GM12878 (cell line): ENCODE measurements around the gene ZNF785. TPM values are rescaled to one million over a fixed set of nuclear protein-coding genes. Genes with fewer than 3 reads are reported as not detected.

Experiments
- CBFB ChIP-seq: IDR thresholded peaks from 2 replicates; pipeline ENCODE4 v1.6.1; 2016; ENCODE audit warnings: antibody characterized with exemption, low read depth
- CREB1 ChIP-seq: IDR thresholded peaks from 2 replicates; pipeline ENCODE4 v1.6.1; 2012; ENCODE audit warnings: low read depth, mild to moderate bottlenecking, inconsistent platforms
- DPF2 ChIP-seq: fragments of 450-650 bp; IDR thresholded peaks from 2 replicates; pipeline ENCODE4 v1.6.1; 2017; ENCODE audit warnings: mild to moderate bottlenecking
- EGR1 ChIP-seq, 2 experiments: IDR thresholded peaks; 1 replicate in 1 of 2; 2 replicates in 1 of 2; pipeline ENCODE4 v1.6.1; 2011 to 2012; ENCODE audit warnings: low read depth in 2 of 2, low read length in 2 of 2, borderline replicate concordance in 1 of 2, mild to moderate bottlenecking in 1 of 2, moderate library complexity in 1 of 2
- ETV6 ChIP-seq, 2 experiments: fragments of 450-650 bp in 1 of 2; IDR thresholded peaks in 1 of 2; conservative IDR thresholded peaks in 1 of 2; 2 replicates each; pipeline ENCODE4 v1.6.1; 2014; ENCODE audit warnings: antibody characterized with exemption in 1 of 2, borderline replicate concordance in 1 of 2, low read depth in 1 of 2, mild to moderate bottlenecking in 1 of 2, moderate library complexity in 1 of 2
- FOXK2 ChIP-seq: fragments of 450-650 bp; IDR thresholded peaks from 2 replicates; pipeline ENCODE4 v1.6.1; 2017; ENCODE audit warnings: mild to moderate bottlenecking, moderate library complexity
- GATAD2B ChIP-seq: fragments of 450-650 bp; conservative IDR thresholded peaks from 2 replicates; pipeline ENCODE4 v1.6.1; 2017; ENCODE audit warnings: low read depth, mild to moderate bottlenecking, moderate library complexity
- HCFC1 ChIP-seq: fragments of 150-350 bp; IDR thresholded peaks from 2 replicates; pipeline ENCODE4 v1.6.1; 2014; ENCODE audit warnings: low read length
- KAT2A ChIP-seq: conservative IDR thresholded peaks from 2 replicates; pipeline ENCODE4 v1.6.1; 2011; ENCODE audit warnings: low read depth, low read length; ENCODE audit not compliant: control insufficient read depth
- LARP7 ChIP-seq: fragments of 450-650 bp; IDR thresholded peaks from 2 replicates; pipeline ENCODE4 v1.6.1; 2017; ENCODE audit warnings: mild to moderate bottlenecking
- MEF2A ChIP-seq: IDR thresholded peaks from 2 replicates; pipeline ENCODE4 v1.6.1; 2011; ENCODE audit warnings: low read depth, mild to moderate bottlenecking, low read length, moderate library complexity; ENCODE audit not compliant: insufficient read depth
- MXI1 ChIP-seq: fragments of 150-350 bp; IDR thresholded peaks from 2 replicates; pipeline ENCODE4 v1.6.1; 2011; ENCODE audit warnings: low read depth, mild to moderate bottlenecking, inconsistent platforms, low read length, improper control_type of control experiment
- NRF1 ChIP-seq: conservative IDR thresholded peaks from 2 replicates; pipeline ENCODE4 v1.6.1; 2011; ENCODE audit warnings: mild to moderate bottlenecking, low read depth, low read length, improper control_type of control experiment
- PAX5 ChIP-seq: IDR thresholded peaks from 2 replicates; pipeline ENCODE4 v1.6.1; 2011; ENCODE audit warnings: low read depth, low read length, borderline replicate concordance
- POLR2A ChIP-seq: IDR thresholded peaks from 2 replicates; pipeline ENCODE4 v1.6.1; 2011; ENCODE audit warnings: low read depth, mild to moderate bottlenecking, low read length
- POLR2AphosphoS2 ChIP-seq: IDR thresholded peaks from 2 replicates; pipeline ENCODE4 v1.6.1; 2011; ENCODE audit warnings: low read depth, mild to moderate bottlenecking, low read length, improper control_type of control experiment, moderate library complexity
- RAD21 ChIP-seq: IDR thresholded peaks from 2 replicates; pipeline ENCODE4 v1.6.1; 2011; ENCODE audit warnings: mild to moderate bottlenecking, low read depth, low read length, moderate library complexity; ENCODE audit not compliant: insufficient read depth
- RCOR1 ChIP-seq: conservative IDR thresholded peaks from 2 replicates; pipeline ENCODE4 v1.6.1; 2012; ENCODE audit warnings: low read depth, low read length, improper control_type of control experiment
- RUNX3 ChIP-seq: IDR thresholded peaks from 2 replicates; pipeline ENCODE4 v1.6.1; 2012; ENCODE audit warnings: low read length, inconsistent platforms
- SMAD5 ChIP-seq: IDR thresholded peaks from 2 replicates; pipeline ENCODE4 v1.6.1; 2016; ENCODE audit warnings: antibody characterized with exemption, low read depth
- TCF7 ChIP-seq: IDR thresholded peaks from 2 replicates; pipeline ENCODE4 v1.6.1; 2014; ENCODE audit warnings: antibody characterized with exemption, borderline replicate concordance
- WRNIP1 ChIP-seq: IDR thresholded peaks from 2 replicates; pipeline ENCODE4 v1.6.1; 2011; ENCODE audit warnings: low read depth, low read length, improper control_type of control experiment, borderline replicate concordance
- YY1 ChIP-seq: IDR thresholded peaks from 2 replicates; pipeline ENCODE4 v1.6.1; 2011; ENCODE audit warnings: low read depth, mild to moderate bottlenecking, low read length
- polyA plus RNA-seq, 11 experiments: library from polyadenylated mRNA; depleted of rRNA in 4 of 11; unstranded in 6 of 11; stranded (reverse) in 5 of 11; fragments of >200 nt; fragmentation: Nextera tagmentation in 4 of 11; fragmentation: Illumina TruSeq in 1 of 11; extraction: Ambion mirVana in 4 of 11; extraction: Trizol in 1 of 11; gene quantifications; 1 replicate in 1 of 11; 2 replicates in 10 of 11; pipeline versions ENCODE4 v1.2.1 to v1.2.3, GENCODE V29; 2011 to 2016; ENCODE audit warnings: inconsistent platforms in 2 of 11, missing spikeins in 2 of 11, low read depth in 1 of 11
- total RNA-seq, 4 experiments: library from RNA; depleted of rRNA in 3 of 4; stranded (reverse); fragments of >200 nt in 3 of 4; fragmentation: Illumina TruSeq in 1 of 4; extraction: Trizol in 1 of 4; gene quantifications; 2 replicates each; pipeline versions ENCODE4 v1.2.1 to v1.2.3, GENCODE V29; 2013 to 2021
- TF ChIP-seq, protein P1 (sequence below): fragments of 450-650 bp; IDR thresholded peaks from 2 replicates; pipeline ENCODE4 v1.6.1; 2017; ENCODE audit warnings: mild to moderate bottlenecking, moderate library complexity
- TF ChIP-seq, protein P2 (sequence below), 3 experiments: IDR thresholded peaks in 2 of 3; conservative IDR thresholded peaks in 1 of 3; 2 replicates each; pipeline ENCODE4 v1.5.1; 2011; ENCODE audit warnings: low read depth in 3 of 3, low read length in 3 of 3, mild to moderate bottlenecking in 3 of 3, control low read depth in 2 of 3, moderate library complexity in 2 of 3, inconsistent platforms in 1 of 3, mixed read lengths in 1 of 3; ENCODE audit not compliant: control insufficient read depth in 2 of 3, insufficient read depth in 1 of 3; ENCODE audit errors: extremely low read depth in 1 of 3

Gene ZNF785
- total and polyA plus RNA-seq, 10 of the 15 experiments (the other 5 are each of a cell fraction or from before 2014, with no cell fraction given): 0.87 to 11.5 (median 7.5) TPM

DNA sequence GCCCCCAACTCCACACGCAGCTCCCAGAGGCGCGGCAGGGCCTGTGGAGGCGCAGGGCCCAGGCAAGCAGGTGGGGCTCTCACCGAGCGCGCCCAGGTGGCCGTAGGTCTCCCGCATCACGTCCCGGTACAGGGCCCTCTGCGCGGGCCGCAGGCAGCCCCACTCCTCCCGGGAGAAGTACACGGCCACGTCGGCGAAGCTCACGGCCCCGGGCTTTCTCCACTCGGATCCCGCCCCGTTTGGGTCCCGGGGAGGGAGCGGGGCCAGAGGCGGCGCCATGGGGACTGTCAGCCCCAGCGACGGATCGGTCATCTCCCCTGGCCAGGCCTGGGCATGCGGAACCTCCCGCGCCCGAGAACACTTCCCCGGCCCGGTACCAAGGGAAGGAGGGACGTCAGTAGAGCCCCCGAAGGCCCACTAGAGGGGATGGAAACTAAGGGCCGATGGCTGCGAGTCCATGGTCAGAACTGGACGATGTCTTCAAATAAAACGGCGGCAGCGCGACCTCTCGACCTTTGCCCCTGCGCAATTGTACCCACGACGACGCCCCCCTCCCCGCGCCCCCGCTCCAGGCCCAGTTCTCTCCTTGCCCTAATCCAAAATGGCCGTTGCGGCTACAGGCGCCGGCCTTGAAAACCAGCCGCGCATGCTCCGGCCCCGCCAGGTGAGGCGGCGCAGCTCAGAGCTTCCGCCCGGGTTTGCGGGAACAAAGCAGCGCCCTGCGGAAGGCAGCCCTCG, 51.0 kb downstream of the ZNF785 start, which contains the start of gene ZNF747 (continued):
- peak; percentile 100 for TF ChIP-seq YY1
- no peak; the same call in 1 of the 2 replicates for TF ChIP-seq CBFB
- no peak for TF ChIP-seq KAT2A
- TF ChIP-seq CREB1: no peak
- no peak for TF ChIP-seq RUNX3
- 0 out of 4 replicates have a peak, but pooled peaks of 1 of the 2 experiments have one; percentile 3 for TF ChIP-seq ETV6 (conservative IDR thresholded peaks at IDR 0.05 in 1 of 2, IDR thresholded peaks at IDR 0.05 in 1 of 2; ENCODE audit: borderline replicate concordance in 1 of 2, low read depth in 1 of 2)
- TF ChIP-seq MEF2A: 0 out of 2 replicates have a peak, but pooled peaks have one; percentile 25
- no peak for TF ChIP-seq POLR2AphosphoS2
- no peak for TF ChIP-seq SMAD5
- peak; percentile 90 for TF ChIP-seq MXI1
- TF ChIP-seq RCOR1: no peak
- peak; percentile 93 for TF ChIP-seq LARP7
- TF ChIP-seq, protein P1, sequence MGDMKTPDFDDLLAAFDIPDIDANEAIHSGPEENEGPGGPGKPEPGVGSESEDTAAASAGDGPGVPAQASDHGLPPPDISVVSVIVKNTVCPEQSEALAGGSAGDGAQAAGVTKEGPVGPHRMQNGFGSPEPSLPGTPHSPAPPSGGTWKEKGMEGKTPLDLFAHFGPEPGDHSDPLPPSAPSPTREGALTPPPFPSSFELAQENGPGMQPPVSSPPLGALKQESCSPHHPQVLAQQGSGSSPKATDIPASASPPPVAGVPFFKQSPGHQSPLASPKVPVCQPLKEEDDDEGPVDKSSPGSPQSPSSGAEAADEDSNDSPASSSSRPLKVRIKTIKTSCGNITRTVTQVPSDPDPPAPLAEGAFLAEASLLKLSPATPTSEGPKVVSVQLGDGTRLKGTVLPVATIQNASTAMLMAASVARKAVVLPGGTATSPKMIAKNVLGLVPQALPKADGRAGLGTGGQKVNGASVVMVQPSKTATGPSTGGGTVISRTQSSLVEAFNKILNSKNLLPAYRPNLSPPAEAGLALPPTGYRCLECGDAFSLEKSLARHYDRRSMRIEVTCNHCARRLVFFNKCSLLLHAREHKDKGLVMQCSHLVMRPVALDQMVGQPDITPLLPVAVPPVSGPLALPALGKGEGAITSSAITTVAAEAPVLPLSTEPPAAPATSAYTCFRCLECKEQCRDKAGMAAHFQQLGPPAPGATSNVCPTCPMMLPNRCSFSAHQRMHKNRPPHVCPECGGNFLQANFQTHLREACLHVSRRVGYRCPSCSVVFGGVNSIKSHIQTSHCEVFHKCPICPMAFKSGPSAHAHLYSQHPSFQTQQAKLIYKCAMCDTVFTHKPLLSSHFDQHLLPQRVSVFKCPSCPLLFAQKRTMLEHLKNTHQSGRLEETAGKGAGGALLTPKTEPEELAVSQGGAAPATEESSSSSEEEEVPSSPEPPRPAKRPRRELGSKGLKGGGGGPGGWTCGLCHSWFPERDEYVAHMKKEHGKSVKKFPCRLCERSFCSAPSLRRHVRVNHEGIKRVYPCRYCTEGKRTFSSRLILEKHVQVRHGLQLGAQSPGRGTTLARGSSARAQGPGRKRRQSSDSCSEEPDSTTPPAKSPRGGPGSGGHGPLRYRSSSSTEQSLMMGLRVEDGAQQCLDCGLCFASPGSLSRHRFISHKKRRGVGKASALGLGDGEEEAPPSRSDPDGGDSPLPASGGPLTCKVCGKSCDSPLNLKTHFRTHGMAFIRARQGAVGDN: peak; percentile 63
- TF ChIP-seq PAX5: 0 out of 2 replicates have a peak, but pooled peaks have one; percentile 18
- TF ChIP-seq HCFC1: peak; percentile 88
- no peak for TF ChIP-seq RAD21
- 0 out of 2 replicates have a peak, but pooled peaks have one; percentile 28 for TF ChIP-seq DPF2
- TF ChIP-seq GATAD2B: peak; percentile 64; the same call in 1 of the 2 replicates
- peak; percentile 76 for TF ChIP-seq POLR2A
- TF ChIP-seq, protein P2, sequence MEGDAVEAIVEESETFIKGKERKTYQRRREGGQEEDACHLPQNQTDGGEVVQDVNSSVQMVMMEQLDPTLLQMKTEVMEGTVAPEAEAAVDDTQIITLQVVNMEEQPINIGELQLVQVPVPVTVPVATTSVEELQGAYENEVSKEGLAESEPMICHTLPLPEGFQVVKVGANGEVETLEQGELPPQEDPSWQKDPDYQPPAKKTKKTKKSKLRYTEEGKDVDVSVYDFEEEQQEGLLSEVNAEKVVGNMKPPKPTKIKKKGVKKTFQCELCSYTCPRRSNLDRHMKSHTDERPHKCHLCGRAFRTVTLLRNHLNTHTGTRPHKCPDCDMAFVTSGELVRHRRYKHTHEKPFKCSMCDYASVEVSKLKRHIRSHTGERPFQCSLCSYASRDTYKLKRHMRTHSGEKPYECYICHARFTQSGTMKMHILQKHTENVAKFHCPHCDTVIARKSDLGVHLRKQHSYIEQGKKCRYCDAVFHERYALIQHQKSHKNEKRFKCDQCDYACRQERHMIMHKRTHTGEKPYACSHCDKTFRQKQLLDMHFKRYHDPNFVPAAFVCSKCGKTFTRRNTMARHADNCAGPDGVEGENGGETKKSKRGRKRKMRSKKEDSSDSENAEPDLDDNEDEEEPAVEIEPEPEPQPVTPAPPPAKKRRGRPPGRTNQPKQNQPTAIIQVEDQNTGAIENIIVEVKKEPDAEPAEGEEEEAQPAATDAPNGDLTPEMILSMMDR (IDR thresholded peaks at IDR 0.05 in 2 of 3, conservative IDR thresholded peaks at IDR 0.05 in 1 of 3; ENCODE audit: control insufficient read depth in 2 of 3, extremely low read depth in 1 of 3, insufficient read depth in 1 of 3, low read depth in 3 of 3, low read length in 3 of 3): peak in 1 of 3 experiments; percentile 1; a peak in 1 of 6 replicates
- no peak for TF ChIP-seq FOXK2
- peak; percentile 86 for TF ChIP-seq NRF1
- no peak for TF ChIP-seq WRNIP1
- peak; percentile 21; the same call in 1 of the 2 replicates for TF ChIP-seq TCF7
- TF ChIP-seq EGR1 (IDR thresholded peaks at IDR 0.05; ENCODE audit: borderline replicate concordance in 1 of 2, low read depth in 2 of 2, low read length in 2 of 2): peak in 1 of 2 experiments; percentile 77; a peak in 2 of 3 replicates
